Aorta (tissue), 5 donors: ENCODE measurements around the gene RBX1. TPM values are rescaled to one million over a fixed set of nuclear protein-coding genes. Genes with fewer than 3 reads are reported as not detected.
"Not testable (repeated sequence)": the region's sequence is repeated elsewhere in the genome, so short reads cannot be mapped to it uniquely, and the experiment has no call there.

Experiments used
- ATAC-seq: fragments of 200-7000 bp; cut with Tn5 transposase; one replicate; pipeline ENCODE4 v1.9.1; 2022; ENCODE audit warnings: moderate library complexity; ENCODE audit not compliant: low FRiP score
- DNase-seq, 2 donors: peaks; one replicate each; pipeline ENCODE4 v3.0.0-alpha.2; 2020
- H3K27ac ChIP-seq, 2 donors: one replicate each; pipeline ENCODE4 v1.5.1; 2013; ENCODE audit warnings: low read length in 2 of 2, mild to moderate bottlenecking in 2 of 2, moderate library complexity in 2 of 2, control low read depth in 1 of 2, inconsistent platforms in 1 of 2, low read depth in 1 of 2
- H3K27me3 ChIP-seq, 2 donors: one replicate each; pipeline ENCODE4 v1.6.1; 2013; ENCODE audit warnings: control low read depth in 1 of 2, low read length in 1 of 2, mild to moderate bottlenecking in 1 of 2, moderate library complexity in 1 of 2; ENCODE audit not compliant: insufficient read depth in 2 of 2, control insufficient read depth in 1 of 2
- H3K36me3 ChIP-seq, 2 donors: one replicate each; pipeline ENCODE4 v1.6.1; 2013; ENCODE audit warnings: control low read depth in 1 of 2, low read length in 1 of 2, mild to moderate bottlenecking in 1 of 2; ENCODE audit not compliant: insufficient read depth in 2 of 2, control insufficient read depth in 1 of 2
- H3K4me1 ChIP-seq, 2 donors: one replicate each; pipeline ENCODE4 v1.6.1; 2013; ENCODE audit warnings: low read length in 2 of 2, control low read depth in 1 of 2, mild to moderate bottlenecking in 1 of 2, moderate library complexity in 1 of 2; ENCODE audit not compliant: insufficient read depth in 2 of 2, control insufficient read depth in 1 of 2
- H3K4me3 ChIP-seq, 2 donors: one replicate each; pipeline ENCODE4 v1.5.1; 2013; ENCODE audit warnings: low read length in 2 of 2, control low read depth in 1 of 2, mild to moderate bottlenecking in 1 of 2
- H3K9me3 ChIP-seq: one replicate; pipeline ENCODE4 v1.6.1; 2013; ENCODE audit warnings: mild to moderate bottlenecking, low read length; ENCODE audit not compliant: control insufficient read depth
- WGBS, 2 donors: extraction: QIAGEN DNeasy Blood & Tissue Kit; methylation state at CpG; one replicate each; pipeline ENCODE4 v1.1.7; 2013; 5-methylcytosine and 5-hydroxymethylcytosine counted together
- intact Hi-C, 2 donors: fragments of 100-400 bp; cut with DNase I; formaldehyde crosslinking; loops; one replicate each; pipeline versions ENCODE4 v1.14.2 to v1.15.0; 2022
- polyA plus RNA-seq, 2 donors: library from polyadenylated mRNA; stranded (reverse); fragments of 200-250 nt; gene quantifications; one replicate each; pipeline ENCODE4 v1.2.3, GENCODE V29; 2013
- total RNA-seq, 2 donors: library from RNA; stranded (reverse); fragmentation: NEBNext Ultra II Directional; extraction: Animal tissue kit (Norgen Biotek cat#: 25700); gene quantifications; one replicate each; pipeline ENCODE4 v1.2.1, GENCODE V29; 2021
- donor health status: healthy with polysubstance abuse.
- donor health status: Bipolar disorder and iron deficiency.
- donor health status: DM: no; HTN: no; CAD: no.
- donor health status: DM: no; HTN: no; CAD: no.
- donor health status: DM: yes; HTN: yes; CAD: no.

RBX1 gene
- total and polyA plus RNA-seq, 4 donors = 36.2 to 102 (median 50.1) TPM

- no peak overlapping the region for H3K4me3 ChIP-seq
- DNase-seq = no peak
- no peaks in the 10 kb centered on the region for H3K9me3 ChIP-seq
- no peak overlapping the region for H3K27ac ChIP-seq
- H3K36me3 ChIP-seq = no peaks in the 10 kb centered on the region
- intact Hi-C loops = no loop called here
- WGBS, 2 donors = 36 to 40% methylated on average over 1 of the region's 1 CpG
- no peaks in the 10 kb centered on the region for H3K4me1 ChIP-seq
- no peak for ATAC-seq
- H3K27me3 ChIP-seq = no peaks in the 10 kb centered on the region
Measured at GRCh38 chr22:41001722-41002122, 50.5 kb downstream of the RBX1 start.

GRCh38 chr22:41002386-41002785 is 51.2 kb downstream of the RBX1 start:
- H3K9me3 ChIP-seq, intact Hi-C loops: not testable (repeated sequence)

GRCh38 chr22:41003066-41003465 is 51.9 kb downstream of the RBX1 start:
- H3K27me3 ChIP-seq = no peaks in the 10 kb centered on the region
- DNase-seq = no peak
- H3K36me3 ChIP-seq = no peaks in the 10 kb centered on the region
- H3K27ac ChIP-seq = no peak overlapping the region
- 66 to 69% methylated on average over 10 of the region's 10 CpGs for WGBS, 2 donors
- H3K9me3 ChIP-seq = no peaks in the 10 kb centered on the region
- H3K4me1 ChIP-seq = no peaks in the 10 kb centered on the region
- intact Hi-C loops = no loop called here
- ATAC-seq = no peak
- no peak overlapping the region for H3K4me3 ChIP-seq

More at GRCh38 chr22:41002386-41002785, 51.2 kb downstream of the RBX1 start:
- not testable (repeated sequence) for ATAC-seq, H3K4me3 ChIP-seq, H3K27me3 ChIP-seq, DNase-seq, H3K4me1 ChIP-seq, H3K36me3 ChIP-seq, H3K27ac ChIP-seq
- WGBS, 2 donors = 94 to 96% methylated on average over 11 of the region's 11 CpGs

- H3K27me3 ChIP-seq = no peaks in the 10 kb centered on the region
- no peaks in the 10 kb centered on the region for H3K9me3 ChIP-seq
- no peaks in the 10 kb centered on the region for H3K4me1 ChIP-seq
- DNase-seq (no peak), ATAC-seq (no peak)
- WGBS, 2 donors = 94 to 96% methylated on average over 5 of the region's 5 CpGs
- no peaks in the 10 kb centered on the region for H3K36me3 ChIP-seq
- H3K27ac ChIP-seq = no peak overlapping the region
- intact Hi-C loops = no loop called here
- H3K4me3 ChIP-seq = no peak overlapping the region
Measured at GRCh38 chr22:41003976-41004375, 52.8 kb downstream of the RBX1 start.

GRCh38 chr22:41009222-41009948 is 58.2 kb downstream of the RBX1 start:
- no peak for ATAC-seq
- no peaks in the 10 kb centered on the region for H3K9me3 ChIP-seq
- no peaks in the 10 kb centered on the region for H3K36me3 ChIP-seq
- H3K4me3 ChIP-seq = no peak overlapping the region
- WGBS, 2 donors = 45 to 46% methylated on average over 5 of the region's 5 CpGs
- no peaks in the 10 kb centered on the region for H3K4me1 ChIP-seq
- H3K27ac ChIP-seq = no peak overlapping the region
- intact Hi-C loops = no loop called here
- no peaks in the 10 kb centered on the region for H3K27me3 ChIP-seq
- DNase-seq = no peak

GRCh38 chr22:41015003-41015402 is 63.8 kb downstream of the RBX1 start:
- Histone ChIP-seq H3K4me3 (no peak overlapping the region), H3K4me1 (no peaks in the 10 kb centered on the region), H3K9me3 (no peaks in the 10 kb centered on the region), H3K36me3 (no peaks in the 10 kb centered on the region), H3K27me3 (no peaks in the 10 kb centered on the region), H3K27ac (no peak overlapping the region)
- WGBS, 2 donors = 27 to 35% methylated on average over 4 of the region's 4 CpGs
- intact Hi-C loops = no loop called here
- DNase-seq = no peak
- ATAC-seq = no peak

GRCh38 chr22:41021061-41021612 is 70.0 kb downstream of the RBX1 start:
- peak in 1 of 2 donors; percentile 53 for DNase-seq
- 50 to 55% methylated on average over 19 of the region's 19 CpGs for WGBS, 2 donors

GRCh38 chr22:41021613-41022454 is 70.7 kb downstream of the RBX1 start:
- ATAC-seq (peak; percentile 78), DNase-seq (peak; percentile 86 to 87)
- Histone ChIP-seq H3K4me1 (no peaks in the 10 kb centered on the region), H3K36me3 (no peaks in the 10 kb centered on the region), H3K27me3 (no peaks in the 10 kb centered on the region), H3K27ac (peak overlapping the region; percentile 31 to 70), H3K9me3 (no peaks in the 10 kb centered on the region), H3K4me3 (peak overlapping the region; percentile 77 to 82)
- intact Hi-C loops = loop anchor here in 1 of 2 donors (1.0 kb wide), 2 partner anchors 69 to 71 kb away; partner anchors contain the start of gene RBX1
- WGBS, 2 donors = 0 to 1% methylated on average over 75 to 85 of the region's 85 CpGs

More at GRCh38 chr22:41021061-41021612, 70.0 kb downstream of the RBX1 start:
- Histone ChIP-seq H3K36me3 (no peaks in the 10 kb centered on the region), H3K27me3 (no peaks in the 10 kb centered on the region), H3K4me1 (no peaks in the 10 kb centered on the region), H3K4me3 (peak overlapping the region; percentile 77 to 82), H3K27ac (no peak overlapping the region), H3K9me3 (no peaks in the 10 kb centered on the region)
- peak; percentile 4 for ATAC-seq
- intact Hi-C loops = no loop called here
